ENCODE results near the gene SFT2D1.

DNA sequence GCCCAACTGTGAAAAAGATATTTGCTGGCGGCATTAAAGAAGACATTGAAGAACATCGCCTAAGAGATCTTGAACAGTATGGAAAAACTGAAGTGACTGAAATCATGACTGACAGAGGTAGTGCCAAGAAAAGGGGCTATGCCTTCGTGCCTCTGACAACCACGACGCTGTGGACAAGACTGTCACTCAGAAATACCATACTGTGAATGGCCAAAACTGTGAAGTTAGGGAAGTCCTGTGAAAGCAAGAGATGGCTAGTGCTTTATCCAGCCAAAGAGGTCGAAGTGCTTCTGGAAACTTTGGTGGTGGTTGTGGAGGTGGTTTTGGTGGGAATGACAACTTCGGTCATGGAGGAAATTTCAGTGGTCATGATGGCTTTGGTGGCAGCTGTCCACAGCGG is 7.5 kb downstream of the SFT2D1 start:
- no peak for TF ChIP-seq CTCF (IDR thresholded peaks at IDR 0.05)
- no peak for TF ChIP-seq POLR2AphosphoS5 (IDR thresholded peaks at IDR 0.05)
- TF ChIP-seq POLR2A (IDR thresholded peaks at IDR 0.05) = no peak
- TF ChIP-seq EP300 (IDR thresholded peaks at IDR 0.05) = no peak
